Fibroblast of mammary gland (primary cell): Measurements from ENCODE around the gene PPM1A.
A peak's percentile ranks its signal among the peaks of the same experiment; 100 is the strongest.

Source experiments
- DNase-seq: peaks from one replicate; pipeline ENCODE4 v3.0.0-alpha.2; 2010; ENCODE audit warnings: low read depth
- H3K4me3 ChIP-seq: 2 replicates; pipeline ENCODE4 v1.5.1; 2011; ENCODE audit warnings: low read depth, mild to moderate bottlenecking, low read length, moderate library complexity; ENCODE audit not compliant: control insufficient read depth
- CTCF ChIP-seq: conservative IDR thresholded peaks from 2 replicates; pipeline ENCODE4 v1.5.1; 2011; ENCODE audit warnings: low read depth, low read length, inconsistent platforms; ENCODE audit not compliant: control insufficient read depth, insufficient read depth

The PPM1A gene

GRCh38 chr14:60324837-60325236 lies 75.8 kb downstream of the PPM1A start:
- H3K4me3 ChIP-seq, result no peak overlapping the region
- no peak for DNase-seq
- TF ChIP-seq CTCF, result no peak

GRCh38 chr14:60326274-60326673 lies 77.3 kb downstream of the PPM1A start:
- no peak for DNase-seq
- no peak for TF ChIP-seq CTCF
- H3K4me3 ChIP-seq, result no peak overlapping the region

GRCh38 chr14:60327447-60328331 lies 78.7 kb downstream of the PPM1A start:
- peak overlapping the region; percentile 9 for H3K4me3 ChIP-seq
- no peak for TF ChIP-seq CTCF
- DNase-seq, result peak; percentile 41

GRCh38 chr14:60328583-60328982 lies 79.6 kb downstream of the PPM1A start:
- no peak overlapping the region for H3K4me3 ChIP-seq
- DNase-seq, result no peak
- TF ChIP-seq CTCF, result no peak

GRCh38 chr14:60329274-60329673 lies 80.3 kb downstream of the PPM1A start:
- no peak overlapping the region for H3K4me3 ChIP-seq
- TF ChIP-seq CTCF, result no peak
- no peak for DNase-seq

GRCh38 chr14:60331201-60332045 lies 82.4 kb downstream of the PPM1A start:
- TF ChIP-seq CTCF, result peak; percentile 69
- peak overlapping the region; percentile 15 for H3K4me3 ChIP-seq
- peak; percentile 46 for DNase-seq
